Body of pancreas (tissue), 4 donors: Measurements from ENCODE around the gene PAX2.

Experiments used
- POLR2A ChIP-seq, 3 donors: fragments of 450-650 bp; IDR thresholded peaks; one replicate each; pipeline ENCODE4 v1.6.1; 2016; ENCODE audit warnings: antibody characterized with exemption in 3 of 3, mild to moderate bottlenecking in 2 of 3
- TF ChIP-seq, protein P1 (sequence below), 7 experiments: fragments of 450-650 bp in 4 of 7; fragments of 200-600 bp in 3 of 7; sonication (generic) in 3 of 7; IDR thresholded peaks; one replicate each; pipeline ENCODE4 v1.5.1; 2016 to 2019; ENCODE audit warnings: antibody characterized with exemption in 7 of 7

DNA sequence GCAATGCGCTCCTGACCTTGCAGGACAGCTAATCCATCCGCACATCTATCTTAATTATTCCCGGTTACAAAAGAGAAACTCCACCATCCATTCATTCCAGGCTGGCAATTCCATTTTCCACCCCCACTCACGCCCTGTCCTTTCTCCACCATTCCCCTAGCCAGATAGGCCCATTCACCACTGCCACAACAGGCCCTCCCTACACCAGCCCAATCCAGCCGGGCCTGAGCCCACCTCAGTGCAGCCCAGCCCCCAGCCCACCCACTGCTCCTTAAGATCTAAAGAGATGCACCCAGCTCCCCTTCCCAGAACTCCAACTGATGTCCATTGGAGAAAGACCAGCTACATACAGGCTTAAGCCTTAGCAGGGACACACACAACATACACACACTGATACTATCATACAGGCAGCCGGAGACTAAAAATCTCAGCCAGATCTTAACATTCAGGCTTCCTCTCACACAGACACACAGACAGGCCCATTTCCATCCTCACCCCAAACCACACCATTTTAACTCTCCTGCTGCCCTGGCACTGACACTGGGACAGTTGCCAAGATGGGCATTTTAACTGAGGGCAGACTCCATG is 38.0 kb upstream of the PAX2 start:
- TF ChIP-seq POLR2A (IDR thresholded peaks at IDR 0.05) = no peak
- TF ChIP-seq, protein P1, sequence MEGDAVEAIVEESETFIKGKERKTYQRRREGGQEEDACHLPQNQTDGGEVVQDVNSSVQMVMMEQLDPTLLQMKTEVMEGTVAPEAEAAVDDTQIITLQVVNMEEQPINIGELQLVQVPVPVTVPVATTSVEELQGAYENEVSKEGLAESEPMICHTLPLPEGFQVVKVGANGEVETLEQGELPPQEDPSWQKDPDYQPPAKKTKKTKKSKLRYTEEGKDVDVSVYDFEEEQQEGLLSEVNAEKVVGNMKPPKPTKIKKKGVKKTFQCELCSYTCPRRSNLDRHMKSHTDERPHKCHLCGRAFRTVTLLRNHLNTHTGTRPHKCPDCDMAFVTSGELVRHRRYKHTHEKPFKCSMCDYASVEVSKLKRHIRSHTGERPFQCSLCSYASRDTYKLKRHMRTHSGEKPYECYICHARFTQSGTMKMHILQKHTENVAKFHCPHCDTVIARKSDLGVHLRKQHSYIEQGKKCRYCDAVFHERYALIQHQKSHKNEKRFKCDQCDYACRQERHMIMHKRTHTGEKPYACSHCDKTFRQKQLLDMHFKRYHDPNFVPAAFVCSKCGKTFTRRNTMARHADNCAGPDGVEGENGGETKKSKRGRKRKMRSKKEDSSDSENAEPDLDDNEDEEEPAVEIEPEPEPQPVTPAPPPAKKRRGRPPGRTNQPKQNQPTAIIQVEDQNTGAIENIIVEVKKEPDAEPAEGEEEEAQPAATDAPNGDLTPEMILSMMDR (IDR thresholded peaks at IDR 0.05) = no peak
